HG03520 (cell line): ENCODE results near the gene CREB5.

Experiments used
- ATAC-seq: cut with Tn5 transposase; IDR thresholded peaks from one replicate; pipeline ENCODE4 v1.9.1; 2021; ENCODE audit warnings: mild to moderate bottlenecking, moderate library complexity; ENCODE audit not compliant: unreplicated experiment

Gene CREB5

DNA sequence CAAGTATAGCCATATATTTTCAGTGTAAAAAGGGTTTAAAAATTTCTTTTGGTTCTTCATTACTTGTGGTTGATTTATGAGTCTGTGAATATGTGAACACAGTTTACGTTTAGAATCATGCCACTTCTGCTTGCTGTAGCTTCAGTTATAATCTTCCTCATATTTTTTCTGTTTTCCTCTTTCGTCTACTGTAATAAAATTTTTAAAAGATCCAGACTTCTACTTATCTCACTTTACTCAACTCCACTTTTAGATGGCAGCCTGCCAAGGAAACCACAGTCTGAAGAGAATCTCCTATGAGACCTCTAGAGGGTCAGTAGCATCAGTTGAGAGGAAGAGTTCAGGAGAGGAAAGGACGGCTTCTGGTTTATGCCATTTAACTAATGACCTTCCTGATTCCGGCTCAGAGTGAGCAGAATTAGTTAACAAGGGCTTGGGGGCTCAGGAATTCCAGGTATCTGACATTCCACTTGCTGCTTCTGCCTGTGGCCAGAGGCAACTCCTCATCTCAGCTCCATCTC, 21.4 kb downstream of the CREB5 start:
- no peak for ATAC-seq

- no peak for ATAC-seq
These were observed 22.2 kb downstream of the CREB5 start for GRCh38 chr7:28434510-28434909.

GRCh38 chr7:28435152-28435551, 22.8 kb downstream of the CREB5 start:
- no peak for ATAC-seq

DNA sequence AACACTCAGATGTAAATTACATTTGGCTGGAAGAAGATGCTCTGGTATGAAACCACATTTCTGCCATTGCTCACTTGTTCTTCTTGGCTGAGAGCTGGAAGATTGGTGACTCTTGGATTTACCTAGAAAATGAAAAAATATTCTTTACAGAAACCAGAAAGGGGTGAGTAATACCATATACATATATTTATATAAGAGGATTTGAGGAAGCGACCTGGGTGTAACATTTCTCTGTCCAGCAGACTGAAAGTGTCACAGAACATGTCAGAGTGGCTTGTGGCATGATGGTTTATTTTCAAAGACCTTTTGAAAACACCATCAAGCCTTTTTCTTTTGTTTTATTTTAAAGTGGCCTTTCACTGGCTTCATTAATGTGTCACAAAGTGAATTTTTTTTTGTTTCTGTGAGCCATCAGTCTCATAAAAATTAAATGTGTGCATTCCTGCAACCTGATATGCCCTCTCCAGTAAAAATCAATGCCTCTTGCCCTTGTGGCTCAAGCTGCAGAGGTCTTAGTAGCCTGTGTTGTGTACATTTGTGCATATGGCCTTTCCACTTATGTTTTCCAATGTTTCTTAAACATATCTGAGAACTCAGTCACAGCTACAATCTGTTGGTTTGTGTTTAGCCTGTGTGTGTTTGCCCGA, 23.5 kb downstream of the CREB5 start:
- ATAC-seq, result no peak

DNA sequence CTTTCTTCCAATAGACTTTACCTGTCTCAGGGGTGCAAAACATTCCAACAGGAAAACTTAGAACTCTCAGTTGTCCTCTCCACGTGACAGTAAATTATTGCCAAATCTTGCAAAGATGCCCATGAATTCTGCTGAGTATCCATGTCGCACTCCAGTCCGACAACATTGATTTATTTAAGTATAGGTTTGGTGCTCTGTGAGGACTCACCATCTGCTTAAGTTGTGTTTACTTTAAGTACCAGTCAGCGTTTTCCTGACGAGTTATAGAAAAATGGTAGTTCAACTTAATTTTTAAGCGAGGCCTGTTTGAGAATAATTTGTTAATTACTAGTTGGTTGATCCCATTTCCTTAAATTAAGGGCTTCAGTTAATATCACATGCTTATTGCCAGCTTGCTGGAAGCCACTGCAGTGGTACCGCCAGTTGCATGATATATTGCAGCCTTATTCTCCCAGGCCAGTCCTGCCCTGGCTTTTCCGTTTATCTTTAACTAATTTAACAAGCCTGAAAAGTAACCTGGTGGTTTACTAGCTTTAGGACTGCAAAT, 27.8 kb downstream of the CREB5 start:
- no peak for ATAC-seq

DNA sequence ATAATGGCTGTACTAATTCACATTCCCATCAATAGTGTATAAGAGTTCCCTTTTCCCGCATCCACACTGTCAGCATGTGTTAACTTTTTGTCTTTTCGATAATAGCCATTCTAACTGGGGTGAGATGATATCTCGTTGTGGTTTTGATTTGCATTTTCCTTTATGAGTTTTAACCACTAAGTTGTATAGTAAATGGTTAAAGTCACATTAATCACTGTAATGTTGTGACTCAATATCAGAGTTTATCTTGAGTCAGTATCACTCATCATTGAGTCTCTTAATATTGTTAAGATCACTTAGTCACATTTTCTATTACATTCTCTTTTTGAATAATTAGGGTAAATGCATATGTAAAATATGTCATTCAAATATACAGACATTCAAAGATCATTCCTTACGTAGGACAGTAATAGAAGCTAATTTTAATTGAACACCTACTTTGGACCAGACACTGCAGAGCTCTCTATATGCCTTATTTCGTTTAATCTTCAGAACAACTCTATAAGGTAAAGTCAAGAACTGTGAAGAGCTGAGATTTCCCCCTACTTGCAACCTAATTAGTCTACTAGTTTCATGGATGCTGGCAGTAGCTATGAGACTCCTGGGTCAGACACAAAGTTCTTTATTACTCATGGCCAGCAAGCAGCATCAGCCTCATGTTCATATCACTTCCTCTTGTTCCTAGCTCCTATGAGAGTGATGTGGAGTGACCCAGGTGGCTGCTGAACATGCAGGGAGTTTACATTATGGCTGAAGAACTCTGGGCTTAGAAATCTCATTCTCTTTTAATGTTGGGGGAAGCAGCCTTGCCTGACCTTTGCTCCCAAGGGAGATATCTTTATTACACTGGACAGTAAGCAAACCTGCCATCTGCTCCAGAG, 30.5 kb downstream of the CREB5 start:
- ATAC-seq, result peak; percentile 50

- ATAC-seq, result no peak
These were observed 33.8 kb downstream of the CREB5 start for GRCh38 chr7:28446131-28446530.

- no peak for ATAC-seq
These were observed 34.8 kb downstream of the CREB5 start for GRCh38 chr7:28447071-28447470.

DNA sequence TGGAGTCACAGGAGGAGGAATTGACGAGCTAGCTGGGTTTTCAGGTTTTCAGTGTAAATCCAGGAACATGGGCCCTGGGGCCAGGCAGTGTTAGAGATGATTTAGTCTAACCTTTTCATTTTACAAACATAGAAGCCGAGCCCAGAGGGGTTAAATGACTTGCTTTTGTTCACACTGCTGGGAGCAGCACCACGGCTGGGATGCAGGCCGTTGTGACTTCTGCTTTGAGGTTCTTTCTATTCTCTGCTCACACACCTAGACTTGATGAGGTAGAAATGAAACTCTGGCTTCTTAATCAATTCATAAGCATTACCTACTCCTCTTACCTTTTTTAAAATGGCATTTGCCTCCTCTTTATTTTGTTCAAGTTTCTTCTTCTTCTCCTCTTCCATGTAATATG, 36.4 kb downstream of the CREB5 start:
- no peak for ATAC-seq

DNA sequence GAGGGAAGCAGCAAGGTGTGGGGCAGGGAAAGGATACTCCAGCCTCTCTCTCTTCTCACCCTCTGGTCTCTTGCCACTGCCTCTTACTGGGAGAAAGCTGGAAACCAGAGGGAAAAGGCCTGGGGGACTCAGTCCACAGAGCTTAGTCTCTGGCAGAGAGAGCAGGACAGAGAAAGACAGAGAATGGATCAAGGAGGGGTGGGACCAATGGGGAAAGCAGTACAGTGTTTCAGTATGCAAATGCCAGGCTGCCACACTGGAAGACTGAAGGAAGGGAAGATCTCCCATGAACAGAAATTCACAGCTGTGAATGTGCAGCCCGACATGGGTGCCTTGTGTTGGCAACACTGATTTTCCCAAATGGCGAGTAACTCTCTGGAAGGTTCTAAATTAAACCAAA, 40.4 kb downstream of the CREB5 start:
- no peak for ATAC-seq

DNA sequence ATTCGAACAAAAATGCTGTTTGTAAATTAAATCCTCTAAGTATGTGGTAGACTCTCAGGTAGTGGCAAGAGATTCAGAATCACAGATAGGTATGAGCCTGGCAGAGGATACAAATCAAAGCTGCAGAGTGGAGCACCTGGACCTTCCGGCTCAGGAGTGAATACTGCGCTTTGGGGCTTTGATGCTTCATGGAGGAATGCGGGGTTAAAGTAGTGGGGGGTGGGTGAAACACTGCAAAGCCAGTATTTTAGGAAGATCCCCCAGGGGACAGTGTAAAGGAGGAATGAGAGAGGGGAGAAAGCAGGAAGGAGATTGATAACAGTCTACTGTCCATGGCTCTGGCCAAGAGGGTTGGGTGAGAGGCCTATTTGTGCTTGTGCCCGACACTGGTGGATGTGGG, 43.2 kb downstream of the CREB5 start:
- ATAC-seq, result no peak

- no peak for ATAC-seq
These were observed 43.7 kb downstream of the CREB5 start for GRCh38 chr7:28456044-28456443.

GRCh38 chr7:28458732-28459131, 46.4 kb downstream of the CREB5 start:
- ATAC-seq, result no peak

- ATAC-seq, result no peak
These were observed 47.0 kb downstream of the CREB5 start for GRCh38 chr7:28459306-28459705.

DNA sequence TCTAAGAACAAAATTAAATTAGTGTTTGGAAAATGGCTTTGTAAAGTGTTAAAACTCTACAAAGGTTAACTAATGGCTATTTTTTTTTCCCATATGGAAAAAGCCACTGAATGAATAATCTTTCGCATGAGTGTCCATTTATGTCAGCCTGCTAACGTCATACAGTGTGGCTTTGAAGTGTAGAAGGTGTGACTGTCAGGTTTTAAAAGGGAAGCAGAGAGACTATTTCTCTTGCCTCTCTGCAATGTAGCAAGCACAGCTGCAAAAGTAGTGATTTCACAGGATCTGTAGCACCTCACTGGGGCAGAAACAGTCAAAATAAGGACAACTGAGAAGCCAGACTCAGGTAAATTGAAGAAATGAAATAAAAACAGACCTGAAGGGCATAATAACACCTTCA, 53.4 kb downstream of the CREB5 start:
- no peak for ATAC-seq

- ATAC-seq, result no peak
These were observed 54.0 kb downstream of the CREB5 start for GRCh38 chr7:28466341-28466740.

GRCh38 chr7:28466885-28467284, 54.6 kb downstream of the CREB5 start:
- ATAC-seq, result no peak

DNA sequence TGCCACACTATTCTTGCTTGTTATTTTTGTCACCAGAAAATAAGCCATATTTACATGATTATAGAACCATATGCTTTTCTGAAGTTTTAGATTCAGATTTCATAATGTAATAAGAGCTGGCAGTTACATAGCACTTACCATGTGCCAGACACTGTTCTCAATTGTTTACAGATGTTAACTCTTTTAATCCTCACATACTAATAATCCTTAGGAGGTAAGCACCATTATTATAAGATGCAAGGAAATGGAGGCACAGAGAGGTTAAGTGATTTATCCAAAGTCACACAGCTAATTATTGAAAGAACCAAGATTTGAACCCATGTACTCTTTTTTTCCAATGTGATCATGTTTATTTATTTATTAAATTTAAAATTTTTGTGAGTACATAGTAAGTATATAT, 57.2 kb downstream of the CREB5 start:
- no peak for ATAC-seq

- no peak for ATAC-seq
These were observed 58.0 kb downstream of the CREB5 start for GRCh38 chr7:28470344-28470743.

DNA sequence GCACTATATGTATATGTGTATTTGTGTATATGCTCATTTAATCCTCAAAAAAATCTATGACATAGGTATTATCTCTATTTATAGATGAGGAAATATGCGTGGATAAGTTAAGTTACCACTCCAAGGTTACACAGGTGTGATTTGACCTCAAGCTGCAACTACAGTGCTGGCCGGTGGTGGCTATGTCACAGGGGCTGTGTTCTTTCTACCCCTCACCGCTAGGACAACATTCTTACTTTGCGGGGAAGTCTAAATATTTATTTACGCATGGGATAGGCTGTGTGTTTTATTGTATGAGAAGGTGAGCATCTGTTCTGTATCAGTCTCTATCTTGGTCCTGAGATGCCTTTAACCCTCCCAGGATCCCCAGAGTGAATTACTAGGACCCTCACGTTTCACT, 60.0 kb downstream of the CREB5 start:
- ATAC-seq, result no peak

DNA sequence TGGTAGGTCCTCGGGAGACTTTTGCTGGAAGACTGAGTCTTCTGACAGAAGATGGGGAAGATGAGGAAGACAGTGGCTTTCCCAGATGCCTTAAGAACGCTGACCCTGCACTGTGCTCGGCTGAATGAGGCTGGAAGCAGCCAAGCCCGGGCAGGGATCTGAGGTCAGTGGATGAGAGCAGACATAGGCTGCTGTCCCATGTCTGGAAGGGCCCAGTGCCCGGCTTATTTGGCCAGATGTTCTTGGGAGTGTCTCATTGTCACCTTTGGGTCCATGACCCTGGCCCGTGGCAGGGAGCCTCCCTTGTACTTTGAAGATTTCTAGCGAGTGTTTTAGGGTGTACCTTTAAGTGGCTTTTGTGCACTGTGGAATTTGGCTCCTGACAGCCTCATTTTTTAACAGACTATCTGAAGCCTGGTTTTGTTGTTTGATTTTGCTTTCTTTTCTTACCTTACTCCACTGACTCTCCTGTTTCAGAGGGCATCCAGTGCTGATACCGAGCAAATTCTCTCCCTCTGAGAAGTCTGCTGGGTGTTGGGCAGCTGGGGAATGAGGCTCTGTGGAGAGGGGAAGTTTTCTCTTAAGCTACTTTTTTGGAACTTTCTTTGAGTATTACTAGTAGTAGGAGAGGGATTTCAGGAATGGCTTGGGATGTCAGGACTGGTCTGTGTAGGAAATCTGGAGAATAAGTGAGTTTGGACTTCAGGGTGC, 61.4 kb downstream of the CREB5 start:
- no peak for ATAC-seq
